NCI-H2227 treated with DMSO at 0.1 percent for 48 hours (cell line): ENCODE results near the gene RORB.
"Not testable (repeated sequence)": the region's sequence is repeated elsewhere in the genome, so short reads cannot be mapped to it uniquely, and the experiment has no call there.

Experiments used
- DNase-seq: peaks from one replicate; lab custom pipeline; 2025; lab: John Stamatoyannopoulos, UW

Gene RORB

DNA sequence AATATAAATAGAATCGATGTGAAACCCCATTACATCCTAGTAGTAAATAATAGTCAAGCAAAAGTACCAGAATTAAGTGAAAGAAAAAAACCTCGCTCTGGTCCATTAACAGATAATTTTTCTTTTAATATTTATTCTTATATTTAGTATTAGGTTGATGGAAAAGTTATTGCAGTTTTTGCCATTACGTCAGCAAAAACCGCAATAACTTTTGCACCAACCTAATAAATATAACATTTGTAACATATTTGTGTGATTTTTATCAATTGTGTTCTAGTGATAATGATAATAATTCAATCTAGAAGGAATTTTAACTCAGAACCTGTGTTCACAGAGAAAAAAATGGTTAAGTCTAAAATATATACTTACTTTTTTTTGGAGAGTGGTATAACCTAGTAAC is 16.1 kb downstream of the RORB start:
- no peak for DNase-seq

DNA sequence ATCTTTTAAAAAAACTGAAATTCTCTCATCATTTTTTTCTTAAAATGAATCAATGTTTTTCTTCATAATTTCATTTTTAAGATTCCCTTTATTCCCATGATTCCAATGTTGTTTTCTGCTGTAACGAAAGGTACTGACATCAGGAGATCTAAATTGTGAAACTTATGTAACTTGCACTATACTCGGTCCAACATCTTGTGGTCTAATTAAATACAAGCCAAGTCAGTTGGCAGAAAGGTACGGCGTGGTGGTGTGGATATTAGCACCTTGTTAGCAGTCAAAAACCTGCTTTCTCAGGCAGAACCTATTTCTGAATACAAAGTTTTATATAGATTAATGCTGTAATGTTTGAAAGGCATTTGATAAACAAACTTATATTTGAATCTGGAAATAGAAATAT is 20.1 kb downstream of the RORB start:
- DNase-seq: no peak

GRCh38 chr9:74519419-74519818 is 22.3 kb downstream of the RORB start:
- DNase-seq: no peak

- DNase-seq: no peak
These were observed 23.9 kb downstream of the RORB start for GRCh38 chr9:74521009-74521408.

- DNase-seq: no peak
These were observed 27.2 kb downstream of the RORB start for GRCh38 chr9:74524289-74524688.

GRCh38 chr9:74526215-74526614 is 29.1 kb downstream of the RORB start:
- DNase-seq: no peak

DNA sequence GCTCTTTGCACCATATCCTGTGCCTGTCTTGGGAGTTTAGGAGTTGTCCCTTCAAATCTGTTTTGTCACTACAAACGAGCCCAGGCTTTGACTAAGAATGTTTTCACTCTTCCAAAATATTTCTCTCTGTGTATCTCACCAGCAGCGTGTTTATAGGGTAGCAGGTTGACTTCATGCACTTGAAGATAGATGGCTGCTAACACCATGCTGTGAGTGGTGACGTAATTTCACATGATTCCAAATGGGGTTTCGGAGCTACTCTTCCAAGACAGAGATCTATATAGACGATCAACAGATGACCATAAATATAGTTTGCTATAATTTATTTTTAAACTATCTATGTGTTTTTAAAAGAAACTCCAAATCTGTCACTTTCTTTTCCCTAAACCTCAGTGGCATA is 30.6 kb downstream of the RORB start:
- DNase-seq: no peak

GRCh38 chr9:74528207-74528606 is 31.1 kb downstream of the RORB start:
- DNase-seq: no peak

- DNase-seq: not testable (repeated sequence)
These were observed 33.3 kb downstream of the RORB start for GRCh38 chr9:74530458-74530857.

DNA sequence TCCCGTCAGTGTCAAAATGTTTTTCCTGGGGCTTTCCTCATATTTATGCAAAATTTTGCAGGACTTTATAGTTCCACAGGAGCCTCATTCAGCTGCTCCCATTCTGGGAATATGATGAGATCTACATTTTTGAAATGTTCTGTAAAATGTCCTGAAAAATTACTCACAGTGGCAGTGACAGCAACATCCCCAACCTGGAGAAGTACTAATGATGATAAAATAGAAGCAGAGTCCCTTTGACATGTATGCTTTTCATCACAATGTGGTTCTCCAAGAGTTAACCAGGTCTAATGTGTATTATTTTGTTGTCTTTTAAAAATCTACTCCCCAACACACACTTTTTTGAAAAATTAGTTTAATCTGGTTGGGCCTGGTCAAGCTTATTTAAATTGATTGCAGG is 36.1 kb downstream of the RORB start:
- no peak for DNase-seq

GRCh38 chr9:74534841-74535240 is 37.7 kb downstream of the RORB start:
- DNase-seq: no peak

- DNase-seq: no peak
These were observed 46.0 kb downstream of the RORB start for GRCh38 chr9:74543145-74543544.

DNA sequence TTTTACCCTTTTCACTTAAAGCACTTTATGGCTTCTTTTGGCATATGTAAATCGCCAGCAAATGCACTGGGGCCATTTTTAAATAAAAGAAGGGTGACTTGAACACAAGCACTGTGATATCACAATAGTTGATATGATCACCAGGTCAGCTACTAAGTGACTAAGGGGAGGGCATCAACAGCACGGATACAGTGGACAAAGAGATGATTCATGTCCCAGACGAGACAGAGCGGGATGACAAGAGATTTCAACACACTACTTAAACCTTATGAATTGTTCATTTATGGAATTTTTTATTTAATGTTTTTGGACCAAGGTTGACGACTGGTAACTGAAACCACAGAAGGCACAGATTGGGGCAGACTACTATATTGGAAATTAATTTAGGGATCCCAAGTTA is 54.1 kb downstream of the RORB start:
- DNase-seq: no peak

GRCh38 chr9:74554751-74555419 is 57.8 kb downstream of the RORB start:
- DNase-seq: no peak

- no peak for DNase-seq
These were observed 58.4 kb downstream of the RORB start for GRCh38 chr9:74555565-74555964.

GRCh38 chr9:74556685-74557084 is 59.5 kb downstream of the RORB start:
- no peak for DNase-seq

GRCh38 chr9:74557571-74557970 is 60.4 kb downstream of the RORB start:
- no peak for DNase-seq

- DNase-seq: no peak
These were observed 65.5 kb downstream of the RORB start for GRCh38 chr9:74562611-74563010.

DNA sequence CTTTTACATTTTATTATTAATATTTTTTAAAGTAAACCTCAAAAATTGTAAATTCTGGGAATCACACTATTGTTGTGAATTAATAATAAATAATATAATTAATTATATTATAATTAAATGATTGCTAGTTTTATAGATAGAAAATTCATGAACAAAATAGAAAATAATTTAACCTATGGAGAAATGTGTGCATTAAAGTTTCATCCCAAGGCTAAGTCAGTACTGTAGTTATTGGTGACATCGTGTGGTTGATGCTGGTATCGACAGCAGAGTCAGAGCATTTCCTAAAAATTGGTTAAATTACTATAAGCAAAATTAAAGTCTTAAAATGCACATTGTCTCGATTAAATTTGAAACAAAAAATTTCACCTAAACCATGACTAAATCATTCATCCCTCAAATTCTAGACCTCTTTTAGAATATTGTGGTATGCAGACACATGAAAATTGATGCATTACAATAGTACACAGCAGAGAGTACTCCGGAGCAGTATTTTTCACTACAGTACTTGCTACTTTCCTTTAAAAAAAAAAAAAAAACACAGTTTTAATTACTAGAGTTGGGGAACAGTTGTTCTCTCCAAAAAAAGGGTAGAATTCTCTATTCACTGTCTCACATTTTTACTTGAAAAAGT is 73.9 kb downstream of the RORB start:
- no peak for DNase-seq

GRCh38 chr9:74573640-74574191 is 76.6 kb downstream of the RORB start:
- no peak for DNase-seq

- DNase-seq: no peak
These were observed 79.0 kb downstream of the RORB start for GRCh38 chr9:74576176-74576575.

GRCh38 chr9:74577956-74578355 is 80.8 kb downstream of the RORB start:
- DNase-seq: no peak

DNA sequence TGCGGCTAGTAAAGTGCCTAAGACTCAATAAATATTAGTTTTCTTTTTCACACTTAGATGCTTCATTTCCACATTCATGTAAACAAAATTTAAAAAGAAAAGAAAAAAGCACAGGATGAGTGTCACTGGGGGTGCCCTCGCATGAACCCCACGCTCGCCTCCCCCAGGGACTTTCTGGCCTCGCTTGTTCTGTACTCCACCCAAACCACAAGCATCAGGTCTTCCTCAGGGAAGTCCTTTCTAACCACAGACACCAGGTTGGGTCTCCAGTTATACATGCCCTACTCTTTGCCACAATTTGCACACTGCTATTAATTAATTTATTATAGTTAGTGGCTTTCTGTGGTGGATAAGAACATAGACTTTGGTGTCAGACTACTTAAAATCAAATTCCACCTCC is 92.4 kb downstream of the RORB start:
- DNase-seq: no peak

- DNase-seq: no peak
These were observed 98.2 kb downstream of the RORB start for GRCh38 chr9:74595286-74595685.
